GM18526 (cell line): ENCODE results near the gene LAG3.

Experiments used
- POLR2A ChIP-seq: IDR thresholded peaks from 3 replicates; pipeline ENCODE4 v1.6.1; 2011; ENCODE audit not compliant: insufficient read length; ENCODE audit errors: extremely low read depth

The LAG3 gene

DNA sequence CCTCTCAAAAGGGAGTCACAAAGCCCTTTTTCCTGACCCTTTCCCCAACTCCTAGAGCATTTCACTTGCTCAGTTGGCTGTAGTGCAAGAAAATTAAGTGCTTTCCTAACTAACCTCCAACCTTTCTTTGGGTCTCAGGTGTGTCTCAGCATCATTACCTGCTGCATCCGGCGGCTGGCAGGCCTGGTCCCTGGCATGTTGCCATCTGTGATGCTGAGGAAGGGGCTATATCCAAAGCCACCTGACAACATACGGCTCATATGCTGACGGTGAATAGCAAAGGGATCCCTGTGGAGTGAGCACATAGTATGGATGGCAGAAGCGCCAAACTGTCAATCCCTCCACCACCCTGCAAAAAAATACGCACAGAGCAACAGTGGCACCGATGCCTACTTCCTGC lies 20.6 kb upstream of the LAG3 start:
- TF ChIP-seq POLR2A, result no peak

DNA sequence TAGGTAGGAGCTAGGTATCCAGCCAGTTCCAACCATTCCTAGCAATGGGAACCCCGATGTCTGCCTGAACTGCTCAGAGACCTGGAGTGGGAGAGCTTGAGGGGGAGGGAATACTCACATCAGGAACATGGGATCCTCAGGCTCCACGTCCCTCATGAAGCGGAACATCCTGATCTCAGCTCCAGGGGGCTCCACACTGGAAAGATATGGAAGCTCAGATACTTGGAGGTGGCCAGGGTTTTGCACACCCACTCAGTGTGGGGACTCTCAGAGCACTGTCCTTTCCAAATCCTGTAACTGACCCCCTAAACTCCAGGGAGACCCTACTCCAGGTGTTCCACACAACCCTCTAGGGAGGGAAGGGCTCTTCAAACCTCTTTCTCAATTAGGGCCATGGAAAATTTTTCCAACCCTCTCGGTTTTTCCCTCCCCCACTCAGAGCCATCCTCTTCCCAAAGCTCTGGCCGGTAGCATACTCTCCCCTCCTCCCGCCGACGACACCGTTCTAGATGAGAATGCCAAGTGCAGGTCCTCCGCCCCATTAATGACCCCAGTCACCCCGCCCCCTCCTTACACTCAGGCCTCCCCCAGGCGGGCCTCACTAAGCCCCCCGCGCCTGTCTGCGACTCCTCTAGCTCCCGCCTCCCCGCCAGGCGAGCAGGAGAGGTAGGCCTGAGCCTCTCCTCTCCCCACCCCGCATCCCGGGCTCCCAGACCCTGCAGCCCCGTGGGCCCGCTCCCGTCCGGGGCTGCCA lies 20.0 kb upstream of the LAG3 start:
- no peak for TF ChIP-seq POLR2A

DNA sequence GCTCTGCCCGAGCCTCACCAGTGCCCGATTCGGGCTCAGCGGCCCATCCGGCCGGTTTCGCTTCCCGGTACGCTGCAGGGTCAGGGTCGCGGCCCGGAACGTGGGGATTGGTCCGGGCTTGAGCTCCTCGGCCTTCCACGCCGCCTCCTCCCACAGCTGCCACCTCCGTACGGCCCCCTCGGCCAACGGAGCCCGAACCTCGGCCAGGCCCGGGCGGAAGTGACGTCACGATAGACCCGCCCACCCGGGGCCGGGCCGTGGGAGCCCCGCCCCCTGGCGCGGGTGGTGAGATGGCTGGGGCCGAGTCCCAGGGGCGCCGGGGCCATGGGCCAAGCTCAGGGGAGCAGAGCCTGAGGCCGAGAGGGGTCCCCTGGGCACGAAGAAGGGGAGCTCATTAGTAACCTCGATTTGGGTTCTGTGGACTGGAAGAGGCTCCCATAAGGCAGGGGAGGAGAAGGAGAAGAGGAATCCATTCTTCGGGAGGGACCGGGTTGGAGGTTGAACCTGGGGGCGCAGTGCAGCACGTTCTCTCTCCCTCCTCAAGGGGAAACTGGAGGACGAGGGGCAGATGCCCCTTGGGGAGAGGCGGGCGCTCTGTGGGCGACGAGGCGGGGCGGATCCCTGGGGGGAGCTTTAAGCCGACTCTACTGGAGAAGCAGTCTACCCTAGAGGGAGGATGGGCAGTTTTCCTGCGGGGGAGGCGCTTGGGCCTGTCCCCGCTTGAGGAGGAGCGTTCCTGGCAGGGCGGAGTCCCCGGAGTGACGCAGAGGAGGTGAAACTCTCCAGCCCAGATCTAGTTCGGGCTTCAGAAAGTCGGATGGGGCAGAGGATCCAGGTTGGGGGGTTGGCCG lies 19.2 kb upstream of the LAG3 start, which contains the start of gene MLF2:
MLF2 (minus strand) TSS at position 221 of the 851 bp plus-strand sequence. CDS start 807 bp downstream, outside the sequence.
- TF ChIP-seq POLR2A, result peak; percentile 90

DNA sequence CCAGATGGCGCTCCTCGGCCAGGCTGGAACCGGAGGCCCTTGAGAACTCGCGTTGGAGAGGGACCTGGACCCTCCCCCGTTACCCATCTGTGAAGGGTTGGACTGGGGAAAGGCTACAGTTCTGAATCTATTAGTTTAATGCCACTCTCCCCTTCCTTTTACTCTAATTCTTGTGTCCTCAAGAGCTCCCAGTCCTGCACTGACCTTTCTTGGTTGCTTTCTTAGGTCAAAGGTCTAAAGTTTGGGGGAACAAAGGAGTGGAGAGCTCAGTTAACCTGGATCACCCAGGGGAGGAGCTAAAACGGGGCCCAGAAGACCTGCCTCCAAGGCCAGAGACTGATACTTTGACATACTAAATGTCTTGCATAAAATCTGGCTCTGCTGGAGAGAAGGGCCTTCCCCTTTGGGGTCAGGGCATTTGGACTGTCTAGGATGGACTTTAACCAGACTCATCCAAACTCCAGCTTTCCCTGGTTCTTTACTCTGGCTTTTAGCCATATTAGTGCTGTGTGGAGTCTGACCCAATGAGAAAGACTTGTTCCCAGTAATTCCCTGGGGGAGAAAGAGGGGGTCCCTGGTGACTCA lies 18.5 kb upstream of the LAG3 start:
- no peak for TF ChIP-seq POLR2A

DNA sequence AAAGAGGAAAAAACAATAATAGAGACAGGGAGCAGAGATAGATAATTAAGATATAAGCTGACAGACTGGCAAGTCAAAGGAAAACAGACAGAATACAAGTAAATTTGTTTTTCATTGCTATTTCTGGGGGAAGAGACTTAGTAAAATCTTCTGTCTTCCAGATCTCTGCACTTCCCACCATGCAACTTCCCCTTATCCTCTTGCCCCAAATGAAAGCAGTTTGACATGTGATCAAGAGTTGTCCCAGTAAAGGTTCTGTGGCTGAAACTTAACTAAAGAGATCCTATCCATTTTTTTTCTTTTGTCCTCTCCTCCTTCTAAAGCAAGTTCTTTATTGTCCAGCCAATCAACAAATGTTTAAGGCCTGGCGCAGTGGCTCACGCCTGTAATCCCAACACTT lies 17.9 kb upstream of the LAG3 start:
- TF ChIP-seq POLR2A, result no peak

DNA sequence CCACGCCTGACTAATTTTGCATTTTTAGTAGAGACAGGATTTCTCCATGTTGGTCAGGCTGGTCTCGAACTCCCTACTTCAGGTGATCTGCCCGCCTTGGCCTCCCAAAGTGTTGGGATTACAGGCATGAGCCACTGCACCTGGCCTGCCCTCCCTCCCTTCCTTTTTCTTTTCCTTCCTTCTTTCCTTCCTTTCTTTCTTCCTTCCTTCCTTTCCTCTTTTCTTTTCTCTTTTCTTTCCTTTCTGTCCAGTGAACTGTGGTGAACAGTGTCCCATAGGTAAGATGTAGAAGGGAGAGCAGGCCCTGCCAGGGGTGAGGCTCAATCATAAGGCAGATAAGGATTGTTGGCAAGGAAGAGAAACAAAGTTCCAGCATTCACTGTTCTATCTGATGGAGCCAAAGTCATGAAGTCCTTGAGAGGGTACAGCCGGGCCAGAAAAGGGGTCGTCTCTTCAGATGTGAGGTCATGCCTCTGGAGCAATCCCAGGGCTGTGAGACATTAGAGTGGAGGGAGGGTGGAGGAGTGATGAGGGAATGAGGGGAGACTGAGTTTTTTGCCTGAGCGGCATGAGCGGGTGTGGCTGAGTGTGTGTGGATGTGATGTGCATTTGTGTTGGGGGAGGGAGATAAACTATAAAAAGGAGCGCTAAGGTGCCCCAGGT lies 15.2 kb upstream of the LAG3 start:
- no peak for TF ChIP-seq POLR2A

DNA sequence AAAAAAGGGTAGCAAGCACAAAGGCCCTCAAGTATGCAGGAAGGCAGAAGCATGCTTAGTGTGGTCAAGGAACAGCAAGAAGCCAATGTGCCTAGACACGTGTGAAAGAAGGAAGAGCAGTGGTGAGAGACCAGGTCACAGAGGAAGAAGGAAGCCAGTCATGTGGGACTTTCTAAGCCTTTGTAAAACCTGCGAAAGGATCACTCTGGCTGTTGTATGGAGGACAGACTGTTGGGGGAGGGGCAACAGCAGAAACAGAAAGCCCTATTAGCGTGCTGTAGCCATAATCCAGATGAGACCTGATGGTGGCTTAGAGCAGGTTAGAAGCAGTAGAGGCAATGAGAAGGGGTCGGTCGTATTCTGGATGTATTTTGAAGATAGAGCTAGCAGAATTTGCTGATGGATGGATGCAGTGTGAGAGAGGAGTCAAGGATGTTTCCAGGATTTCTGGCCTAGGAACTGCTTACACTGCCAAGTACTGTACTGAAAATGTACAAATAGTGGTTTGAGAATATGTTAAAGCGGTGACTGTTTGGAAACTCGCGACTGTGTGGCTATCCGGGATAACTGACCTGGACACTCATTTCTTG lies 13.7 kb upstream of the LAG3 start:
- TF ChIP-seq POLR2A, result no peak

DNA sequence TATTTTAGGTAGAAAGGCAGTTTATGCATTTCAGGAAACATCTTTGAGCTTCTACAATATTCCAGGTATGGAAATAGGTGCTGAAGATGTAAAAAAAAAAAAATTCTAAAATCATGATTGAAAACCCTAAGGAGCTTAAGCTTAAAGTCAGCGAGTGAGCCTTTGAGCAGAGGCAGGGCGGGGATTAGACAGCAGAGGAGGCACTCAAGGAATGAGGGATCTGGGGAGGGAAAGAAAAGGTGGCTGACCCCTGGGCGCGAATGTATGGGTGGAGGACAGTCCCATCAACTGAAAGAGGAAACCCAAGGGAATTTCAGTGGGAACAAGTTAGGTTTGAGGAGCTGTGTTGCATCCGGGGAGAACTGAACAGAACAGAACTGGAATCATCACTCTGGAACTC lies 12.6 kb upstream of the LAG3 start:
- no peak for TF ChIP-seq POLR2A

DNA sequence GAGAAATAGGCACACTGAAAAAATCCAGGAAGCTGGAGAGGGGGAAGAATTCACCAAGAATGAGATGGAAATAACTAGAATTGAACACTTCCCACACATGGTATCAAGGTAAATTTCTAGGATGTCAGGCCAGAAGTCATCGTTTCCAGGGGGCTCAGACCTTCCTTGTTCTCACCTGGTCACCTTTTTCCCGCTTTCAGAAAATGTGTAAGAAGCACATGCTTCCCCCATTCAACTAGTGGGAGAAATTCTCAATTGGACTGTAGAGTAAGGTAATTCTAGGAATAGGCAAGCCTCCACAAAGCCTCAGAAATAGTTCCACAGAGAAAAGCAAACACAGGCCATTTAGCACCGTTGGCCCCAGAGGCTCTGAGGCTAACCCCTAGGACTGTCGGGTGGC lies 8.9 kb upstream of the LAG3 start:
- no peak for TF ChIP-seq POLR2A

DNA sequence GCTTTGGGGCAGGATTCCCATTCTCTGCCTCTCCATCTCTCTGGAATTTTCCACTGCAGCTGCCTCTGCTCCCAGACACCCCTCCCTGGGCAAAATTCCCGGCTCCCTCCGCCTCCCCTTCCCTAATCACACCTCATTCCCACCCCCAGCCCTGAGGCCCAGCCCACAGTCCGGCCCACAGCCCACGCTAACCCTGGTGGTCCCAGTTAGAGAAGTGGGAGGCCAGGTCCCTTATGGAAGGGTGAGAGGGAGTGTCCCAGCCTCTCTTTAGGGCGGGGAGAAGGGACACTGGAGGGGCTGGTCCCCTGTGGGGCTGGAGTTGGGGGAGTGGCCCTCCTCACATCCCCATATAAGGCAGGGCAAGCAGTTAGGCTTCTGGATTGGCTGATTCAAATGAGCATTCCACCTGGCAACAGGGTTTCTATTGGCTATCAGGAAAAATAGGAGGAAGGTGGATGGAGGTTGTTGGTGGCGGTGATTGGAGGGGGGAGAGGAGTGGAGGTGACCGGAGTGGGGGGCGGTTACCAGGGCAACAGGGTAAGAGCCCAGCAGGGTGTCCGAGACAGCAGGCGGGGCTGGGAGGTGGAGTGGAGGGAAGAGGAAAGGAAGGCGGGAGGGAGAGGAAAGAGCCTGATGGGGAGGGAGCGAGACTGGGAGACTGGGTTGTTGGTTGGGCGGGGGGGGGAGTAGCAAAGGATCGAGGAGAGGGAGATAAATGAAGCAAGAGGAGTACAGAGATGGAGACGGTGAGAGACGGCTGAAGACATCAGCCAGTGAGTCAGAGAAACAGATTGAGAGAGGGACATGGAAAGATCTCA lies 8.1 kb upstream of the LAG3 start:
- TF ChIP-seq POLR2A, result no peak

DNA sequence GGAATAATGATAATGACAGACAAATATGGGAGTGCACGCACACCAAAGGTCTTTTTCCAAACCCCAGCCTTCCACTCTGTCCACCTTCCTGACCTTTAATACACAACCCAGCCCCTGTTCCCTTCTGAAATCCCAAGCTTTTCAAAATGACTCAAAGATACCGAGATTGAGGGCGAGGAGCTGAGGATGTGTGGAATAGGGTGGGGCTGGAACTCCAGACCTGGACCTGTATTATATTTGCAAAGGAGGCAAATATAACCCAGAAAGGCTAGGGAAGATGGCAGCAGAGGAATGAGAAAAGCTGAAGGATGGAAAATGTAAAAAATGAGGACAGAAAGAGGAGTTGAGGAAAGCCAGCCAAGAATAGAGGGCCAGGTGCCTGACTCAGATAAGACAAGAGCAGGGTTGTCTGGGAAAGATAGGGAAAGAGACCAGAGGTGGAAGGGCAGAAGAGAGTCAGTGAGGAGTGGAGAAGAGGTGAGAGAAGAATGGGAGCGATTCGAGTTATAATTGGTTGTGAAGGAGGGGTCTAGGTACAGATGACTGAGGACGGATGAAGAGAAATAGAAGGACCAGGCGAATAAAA lies 7.2 kb upstream of the LAG3 start:
- no peak for TF ChIP-seq POLR2A

DNA sequence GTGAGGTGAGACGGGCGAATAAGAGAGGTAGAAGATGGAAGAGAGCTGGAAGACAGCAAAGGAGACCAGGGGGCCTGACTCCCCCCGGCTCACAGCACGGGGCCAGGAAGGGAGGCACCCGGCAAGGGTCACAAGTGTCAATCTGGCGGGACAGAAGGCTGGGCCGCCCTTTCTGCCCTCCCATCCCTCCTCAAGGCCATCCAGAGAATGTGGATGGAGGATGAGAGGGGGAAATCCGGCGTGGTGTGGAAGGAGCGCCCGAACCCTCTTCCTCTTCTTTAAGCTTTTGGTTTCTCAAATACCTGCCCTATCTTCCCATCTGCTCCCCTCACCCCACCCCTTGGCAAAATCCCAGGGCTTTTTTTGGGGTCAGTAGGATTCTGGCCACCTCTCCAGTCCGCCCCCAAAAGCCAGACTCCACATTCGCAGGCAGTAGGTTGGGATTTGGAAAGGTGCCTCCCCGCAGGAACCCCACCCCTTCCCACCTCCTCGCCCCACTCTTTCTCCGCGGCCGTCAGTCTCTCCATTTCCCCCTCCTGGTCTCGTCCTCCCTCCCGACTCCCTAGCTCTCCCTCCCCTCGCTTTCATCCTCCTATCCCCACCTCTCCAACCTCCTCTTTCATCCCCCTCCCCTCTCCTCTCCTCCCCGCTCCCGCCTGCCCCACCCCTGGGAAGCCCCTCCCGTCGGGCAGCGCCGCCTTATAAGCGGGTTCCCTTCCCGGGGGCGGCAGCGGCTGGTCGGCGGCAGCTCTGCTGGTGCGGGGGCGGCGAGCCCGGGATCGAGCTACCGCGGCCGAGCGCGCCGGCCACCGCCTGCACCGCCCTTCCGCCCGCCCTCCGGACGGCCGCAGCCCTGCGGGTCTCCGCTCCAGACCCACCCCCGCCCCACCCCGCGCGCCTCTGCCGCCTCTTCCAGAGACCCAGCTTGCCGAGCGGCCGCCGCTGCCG lies 6.4 kb upstream of the LAG3 start, which contains the start of gene PTMS:
PTMS (plus strand) TSS at position 730 of the 948 bp plus-strand sequence. CDS start 343 bp downstream, outside the sequence.
- peak; percentile 59 for TF ChIP-seq POLR2A

DNA sequence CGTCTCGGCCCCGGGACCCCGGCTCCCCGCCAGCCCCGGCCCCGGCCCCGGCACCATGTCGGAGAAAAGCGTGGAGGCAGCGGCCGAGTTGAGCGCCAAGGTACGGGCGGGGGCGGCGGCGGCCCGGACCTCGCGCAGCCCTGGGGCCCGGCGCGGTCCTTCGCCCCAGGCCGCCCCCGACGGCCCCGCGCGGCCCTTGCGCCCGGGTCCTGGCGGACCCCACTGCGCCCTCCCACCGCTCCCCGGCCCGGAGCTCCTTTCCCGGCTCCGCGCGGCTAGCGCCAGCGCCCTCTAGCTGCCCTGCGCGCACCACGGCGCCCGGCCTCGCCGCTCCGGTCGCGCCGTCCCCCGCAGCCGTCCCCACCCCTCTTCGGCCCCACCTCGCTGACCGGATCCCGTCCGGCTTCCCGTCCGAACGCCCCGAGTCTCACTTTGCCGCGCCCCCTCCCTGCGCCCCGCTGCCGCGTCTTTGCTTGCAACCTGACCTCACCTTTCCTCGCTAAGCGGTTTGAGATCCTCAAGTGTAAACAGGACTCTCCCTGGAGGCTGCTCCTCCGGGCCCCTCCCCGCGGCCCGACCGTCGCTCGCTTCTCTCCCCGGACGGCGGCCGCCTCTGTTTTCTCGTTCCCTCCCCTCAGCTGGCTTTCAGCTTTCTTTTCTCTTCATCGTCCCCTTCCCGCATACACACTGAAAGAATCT lies 5.5 kb upstream of the LAG3 start:
- TF ChIP-seq POLR2A, result peak; percentile 33
